Glutamatergic neuron (in vitro differentiated cells): ENCODE results near the gene BIRC6. TPM values are rescaled to one million over a fixed set of nuclear protein-coding genes. Genes with fewer than 3 reads are reported as not detected.
A peak's percentile ranks its signal among the peaks of the same experiment; 100 is the strongest.

Experiments
- DNase-seq: peaks from one replicate; pipeline ENCODE4 v3.0.0; 2022
- H3K27ac Mint-ChIP-seq: one replicate; pipeline ENCODE4 v1.8.0; 2020; ENCODE audit warnings: mild to moderate bottlenecking, mixed read lengths, inconsistent platforms; ENCODE audit not compliant: unreplicated experiment
- H3K27me3 Mint-ChIP-seq: one replicate; pipeline ENCODE4 v1.8.0; 2020; ENCODE audit warnings: mild to moderate bottlenecking, moderate library complexity, mixed read lengths, inconsistent platforms; ENCODE audit not compliant: unreplicated experiment
- H3K36me3 Mint-ChIP-seq: one replicate; pipeline ENCODE4 v1.8.0; 2020; ENCODE audit warnings: mild to moderate bottlenecking, mixed read lengths, inconsistent platforms; ENCODE audit not compliant: unreplicated experiment
- H3K4me1 Mint-ChIP-seq: one replicate; pipeline ENCODE4 v1.8.0; 2020; ENCODE audit warnings: mild to moderate bottlenecking, low read depth, mixed read lengths, inconsistent platforms; ENCODE audit not compliant: unreplicated experiment
- H3K4me3 Mint-ChIP-seq: one replicate; pipeline ENCODE4 v1.8.0; 2020; ENCODE audit warnings: mild to moderate bottlenecking, mixed read lengths, inconsistent platforms; ENCODE audit not compliant: unreplicated experiment
- H3K9me3 Mint-ChIP-seq: one replicate; pipeline ENCODE4 v1.8.0; 2020; ENCODE audit warnings: mild to moderate bottlenecking, moderate library complexity, mixed read lengths, inconsistent platforms; ENCODE audit not compliant: unreplicated experiment
- CTCF ChIP-seq: fragments of 200-600 bp; sonication (generic); IDR thresholded peaks from one replicate; pipeline ENCODE4 v1.5.0; 2021; ENCODE audit not compliant: partially characterized antibody, unreplicated experiment
- total RNA-seq: library from RNA; stranded (reverse); fragmentation: NEBNext Ultra II Directional; extraction: Animal tissue kit (Norgen Biotek cat#: 25700); gene quantifications from one replicate; pipeline ENCODE4 v1.2.1, GENCODE V29; 2021; ENCODE audit not compliant: unreplicated experiment

Gene BIRC6
- total RNA-seq, 1 donor from 2014 or later: 124 TPM

- no peak for TF ChIP-seq CTCF
- no peaks in the 10 kb centered on the region for H3K4me1 Mint-ChIP-seq
- H3K36me3 Mint-ChIP-seq: no peaks in the 10 kb centered on the region
- peaks cover 2% of the 10 kb centered on the region for H3K27me3 Mint-ChIP-seq
- no peaks in the 10 kb centered on the region for H3K9me3 Mint-ChIP-seq
- H3K4me3 Mint-ChIP-seq: no peak overlapping the region
- H3K27ac Mint-ChIP-seq: peak overlapping the region; percentile 43
- no peak for DNase-seq
Measured at GRCh38 chr2:32559136-32559535, 202.3 kb downstream of the BIRC6 start.

GRCh38 chr2:32562906-32563305 lies 206.1 kb downstream of the BIRC6 start:
- H3K27ac Mint-ChIP-seq: no peak overlapping the region
- no peak for TF ChIP-seq CTCF
- peaks cover 4% of the 10 kb centered on the region for H3K36me3 Mint-ChIP-seq
- no peak for DNase-seq
- no peak overlapping the region for H3K4me3 Mint-ChIP-seq
- H3K4me1 Mint-ChIP-seq: no peaks in the 10 kb centered on the region
- H3K27me3 Mint-ChIP-seq: peaks cover 2% of the 10 kb centered on the region
- no peaks in the 10 kb centered on the region for H3K9me3 Mint-ChIP-seq

GRCh38 chr2:32564417-32565035 lies 207.7 kb downstream of the BIRC6 start:
- no peak overlapping the region for H3K27ac Mint-ChIP-seq
- no peaks in the 10 kb centered on the region for H3K9me3 Mint-ChIP-seq
- H3K4me1 Mint-ChIP-seq: no peaks in the 10 kb centered on the region
- no peak overlapping the region for H3K4me3 Mint-ChIP-seq
- peaks cover 2% of the 10 kb centered on the region for H3K27me3 Mint-ChIP-seq
- H3K36me3 Mint-ChIP-seq: peaks cover 4% of the 10 kb centered on the region
- TF ChIP-seq CTCF: no peak
- DNase-seq: no peak

GRCh38 chr2:32565902-32566301 lies 209.1 kb downstream of the BIRC6 start:
- Mint-ChIP-seq H3K27me3 (peaks cover 2% of the 10 kb centered on the region), H3K36me3 (peaks cover 4% of the 10 kb centered on the region), H3K27ac (no peak overlapping the region), H3K9me3 (no peaks in the 10 kb centered on the region), H3K4me1 (no peaks in the 10 kb centered on the region), H3K4me3 (no peak overlapping the region)
- no peak for TF ChIP-seq CTCF
- no peak for DNase-seq

- no peak overlapping the region for H3K4me3 Mint-ChIP-seq
- H3K4me1 Mint-ChIP-seq: no peaks in the 10 kb centered on the region
- no peak overlapping the region for H3K27ac Mint-ChIP-seq
- no peak for TF ChIP-seq CTCF
- no peaks in the 10 kb centered on the region for H3K27me3 Mint-ChIP-seq
- no peaks in the 10 kb centered on the region for H3K36me3 Mint-ChIP-seq
- no peaks in the 10 kb centered on the region for H3K9me3 Mint-ChIP-seq
- DNase-seq: no peak
Measured at GRCh38 chr2:32572030-32572429, 215.2 kb downstream of the BIRC6 start.
